Liver (tissue), 9 donors: ENCODE data around the gene NHS. TPM values are rescaled to one million over a fixed set of nuclear protein-coding genes. Genes with fewer than 3 reads are reported as not detected.

Experiments
- DNase-seq: peaks from one replicate; pipeline ENCODE4 v3.0.0-alpha.2; 2017; ENCODE audit warnings: low spot score
- H3K27ac ChIP-seq, 2 donors: one replicate each; pipeline ENCODE4 v1.7.0; 2013; ENCODE audit warnings: inconsistent platforms in 2 of 2, low read length in 2 of 2, control low read depth in 1 of 2, low read depth in 1 of 2, mild to moderate bottlenecking in 1 of 2
- H3K27me3 ChIP-seq, 4 donors: one replicate each; pipeline versions ENCODE4 v1.6.1 to v1.7.0; 2013; ENCODE audit warnings: low read length in 3 of 4, inconsistent platforms in 1 of 4, mild to moderate bottlenecking in 1 of 4, moderate library complexity in 1 of 4; ENCODE audit not compliant: control insufficient read depth in 4 of 4, insufficient read depth in 4 of 4
- H3K36me3 ChIP-seq, 4 donors: one replicate each; pipeline versions ENCODE4 v1.6.1 to v1.7.0; 2013; ENCODE audit warnings: low read length in 3 of 4, mild to moderate bottlenecking in 3 of 4, low read depth in 1 of 4, moderate library complexity in 1 of 4; ENCODE audit not compliant: control insufficient read depth in 4 of 4, insufficient read depth in 3 of 4
- H3K4me1 ChIP-seq, 4 donors: one replicate each; pipeline versions ENCODE4 v1.6.1 to v1.7.0; 2013; ENCODE audit warnings: low read length in 3 of 4, mild to moderate bottlenecking in 3 of 4, moderate library complexity in 1 of 4; ENCODE audit not compliant: control insufficient read depth in 4 of 4, insufficient read depth in 4 of 4
- H3K4me3 ChIP-seq, 3 donors: one replicate each; pipeline versions ENCODE4 v1.6.1 to v1.7.0; 2013; ENCODE audit warnings: low read length in 3 of 3, control low read depth in 1 of 3, low read depth in 1 of 3, mild to moderate bottlenecking in 1 of 3
- H3K9ac ChIP-seq, 2 donors: one replicate each; pipeline ENCODE4 v1.7.0; 2013; ENCODE audit warnings: low read length in 2 of 2, mild to moderate bottlenecking in 2 of 2, moderate library complexity in 2 of 2, control low read depth in 1 of 2, low read depth in 1 of 2
- H3K9me3 ChIP-seq, 4 donors: one replicate each; pipeline versions ENCODE4 v1.6.1 to v1.7.0; 2013; ENCODE audit warnings: low read length in 3 of 4; ENCODE audit not compliant: control insufficient read depth in 4 of 4
- ATF3 ChIP-seq: IDR thresholded peaks from 2 replicates; pipeline ENCODE4 v1.6.1; 2016; ENCODE audit warnings: antibody characterized with exemption
- EGR1 ChIP-seq, 2 donors: IDR thresholded peaks; 2 replicates each; pipeline ENCODE4 v1.6.1; 2016 to 2018; ENCODE audit warnings: antibody characterized with exemption in 2 of 2, low read depth in 2 of 2
- FOXA1 ChIP-seq: IDR thresholded peaks from 2 replicates; pipeline ENCODE4 v1.6.1; 2016; ENCODE audit warnings: antibody characterized with exemption
- FOXA2 ChIP-seq: IDR thresholded peaks from 2 replicates; pipeline ENCODE4 v1.6.1; 2016; ENCODE audit warnings: antibody characterized with exemption
- GABPA ChIP-seq, 2 donors: IDR thresholded peaks in 1 of 2; conservative IDR thresholded peaks in 1 of 2; 2 replicates each; pipeline ENCODE4 v1.6.1; 2016; ENCODE audit warnings: antibody characterized with exemption in 2 of 2, mild to moderate bottlenecking in 1 of 2, moderate library complexity in 1 of 2
- HNF4A ChIP-seq, 2 donors: conservative IDR thresholded peaks; 2 replicates each; pipeline ENCODE4 v1.6.1; 2016; ENCODE audit warnings: antibody characterized with exemption in 2 of 2, mild to moderate bottlenecking in 2 of 2
- HNF4G ChIP-seq: IDR thresholded peaks from 2 replicates; pipeline ENCODE4 v1.6.1; 2016; ENCODE audit warnings: antibody characterized with exemption
- JUND ChIP-seq, 2 donors: IDR thresholded peaks; 2 replicates each; pipeline ENCODE4 v1.6.1; 2016; ENCODE audit warnings: antibody characterized with exemption in 2 of 2
- MAX ChIP-seq: IDR thresholded peaks from 2 replicates; pipeline ENCODE4 v1.6.1; 2016; ENCODE audit warnings: antibody characterized with exemption
- NR2F2 ChIP-seq: IDR thresholded peaks from 2 replicates; pipeline ENCODE4 v1.6.1; 2016; ENCODE audit warnings: antibody characterized with exemption
- RAD21 ChIP-seq, 2 donors: IDR thresholded peaks; 2 replicates each; pipeline ENCODE4 v1.6.1; 2016; ENCODE audit warnings: antibody characterized with exemption in 2 of 2, mild to moderate bottlenecking in 2 of 2
- RXRA ChIP-seq, 2 donors: IDR thresholded peaks; 2 replicates each; pipeline ENCODE4 v1.6.1; 2017 to 2018; ENCODE audit warnings: antibody characterized with exemption in 2 of 2, mild to moderate bottlenecking in 1 of 2
- SP1 ChIP-seq: IDR thresholded peaks from 2 replicates; pipeline ENCODE4 v1.6.1; 2018; ENCODE audit warnings: antibody characterized with exemption, mild to moderate bottlenecking
- TAF1 ChIP-seq: conservative IDR thresholded peaks from 2 replicates; pipeline ENCODE4 v1.6.1; 2016; ENCODE audit warnings: antibody characterized with exemption, mild to moderate bottlenecking
- YY1 ChIP-seq: IDR thresholded peaks from 2 replicates; pipeline ENCODE4 v1.6.1; 2016; ENCODE audit warnings: antibody characterized with exemption, mild to moderate bottlenecking
- ZBTB33 ChIP-seq: IDR thresholded peaks from 2 replicates; pipeline ENCODE4 v1.6.1; 2016; ENCODE audit warnings: antibody characterized with exemption
- WGBS: extraction: QIAGEN DNeasy Blood & Tissue Kit; methylation state at CpG from one replicate; pipeline ENCODE4 v1.1.7; 2013; 5-methylcytosine and 5-hydroxymethylcytosine counted together
- polyA plus RNA-seq, 2 donors: library from polyadenylated mRNA; stranded (reverse) in 1 of 2; unstranded in 1 of 2; fragments of 200-250 nt in 1 of 2; fragments of >200 nt in 1 of 2; fragmentation: Nextera tagmentation in 1 of 2; extraction: Ambion mirVana in 1 of 2; gene quantifications; one replicate each; pipeline versions ENCODE4 v1.2.1 to v1.2.3, GENCODE V29; 2013 to 2015
- total RNA-seq, 2 donors: library from RNA; depleted of rRNA; stranded (reverse); fragments of >200 nt; gene quantifications; one replicate each; pipeline ENCODE4 v1.2.3, GENCODE V29; 2014
- TF ChIP-seq, protein P1 (sequence below): fragments of 150-350 bp; IDR thresholded peaks from 2 replicates; pipeline ENCODE4 v1.5.1; 2017; ENCODE audit warnings: improper control_type of control experiment, low read depth, low read length; ENCODE audit not compliant: missing input control
- TF ChIP-seq, protein P2 (sequence below): IDR thresholded peaks from 2 replicates; pipeline ENCODE4 v1.6.1; 2016; ENCODE audit warnings: antibody characterized with exemption, mild to moderate bottlenecking
- donor health status: healthy.
- donor health status: healthy.
- donor health status: healthy.
- donor health status: healthy.
- donor health status: healthy.

The NHS gene
- total and polyA plus RNA-seq, 4 donors, result 0.03 to 0.17 (median 0.10) TPM

DNA sequence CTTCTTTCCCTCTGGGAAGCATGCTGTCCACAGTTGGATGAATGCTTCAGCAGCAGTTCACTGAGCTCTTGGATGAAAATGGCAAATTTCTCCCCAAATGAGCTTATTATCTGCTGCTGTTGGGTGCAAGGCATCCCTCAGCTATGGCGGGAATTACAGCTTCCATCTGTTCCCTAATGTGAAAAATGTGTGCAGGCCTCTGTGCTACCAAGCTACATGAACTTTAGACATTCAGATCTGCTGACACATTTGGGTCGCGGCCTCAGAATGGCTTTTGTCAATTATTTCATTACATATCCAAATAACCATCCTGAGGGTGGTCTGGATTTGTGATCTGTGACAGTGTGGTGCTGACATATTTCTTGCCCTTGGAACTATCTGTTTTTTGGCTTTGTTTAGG is 242.8 kb downstream of the NHS start:
- no peak for DNase-seq
- TF ChIP-seq NR2F2 (no peak), JUND (IDR thresholded peaks at IDR 0.05) (no peak), ATF3 (no peak)
- H3K4me1 ChIP-seq, result no peaks in the 10 kb centered on the region
- H3K36me3 ChIP-seq, result no peaks in the 10 kb centered on the region
- 64% methylated on average over 3 of the region's 3 CpGs for WGBS
- no peak overlapping the region for H3K9ac ChIP-seq
- H3K4me3 ChIP-seq, result no peak overlapping the region
- H3K27ac ChIP-seq, result no peak overlapping the region
- no peaks in the 10 kb centered on the region for H3K9me3 ChIP-seq
- no peaks in the 10 kb centered on the region for H3K27me3 ChIP-seq

GRCh38 chrX:17621566-17622270 is 246.7 kb downstream of the NHS start:
- Histone ChIP-seq H3K27ac (no peak overlapping the region), H3K4me1 (peaks cover 0 to 1% (median 0%) of the 10 kb centered on the region in 4 donors), H3K9ac (no peak overlapping the region), H3K9me3 (peaks cover 0 to 3% (median 0%) of the 10 kb centered on the region in 4 donors), H3K4me3 (no peak overlapping the region), H3K36me3 (no peaks in the 10 kb centered on the region), H3K27me3 (no peaks in the 10 kb centered on the region)
- no peak for DNase-seq
- no peak for TF ChIP-seq JUND (IDR thresholded peaks at IDR 0.05)
- TF ChIP-seq YY1, result no peak
- no peak for TF ChIP-seq NR2F2
- no peak for TF ChIP-seq TAF1
- TF ChIP-seq HNF4G, result no peak
- no peak for TF ChIP-seq RAD21 (IDR thresholded peaks at IDR 0.05)
- no peak for TF ChIP-seq HNF4A (conservative IDR thresholded peaks at IDR 0.05)
- TF ChIP-seq, protein P1, sequence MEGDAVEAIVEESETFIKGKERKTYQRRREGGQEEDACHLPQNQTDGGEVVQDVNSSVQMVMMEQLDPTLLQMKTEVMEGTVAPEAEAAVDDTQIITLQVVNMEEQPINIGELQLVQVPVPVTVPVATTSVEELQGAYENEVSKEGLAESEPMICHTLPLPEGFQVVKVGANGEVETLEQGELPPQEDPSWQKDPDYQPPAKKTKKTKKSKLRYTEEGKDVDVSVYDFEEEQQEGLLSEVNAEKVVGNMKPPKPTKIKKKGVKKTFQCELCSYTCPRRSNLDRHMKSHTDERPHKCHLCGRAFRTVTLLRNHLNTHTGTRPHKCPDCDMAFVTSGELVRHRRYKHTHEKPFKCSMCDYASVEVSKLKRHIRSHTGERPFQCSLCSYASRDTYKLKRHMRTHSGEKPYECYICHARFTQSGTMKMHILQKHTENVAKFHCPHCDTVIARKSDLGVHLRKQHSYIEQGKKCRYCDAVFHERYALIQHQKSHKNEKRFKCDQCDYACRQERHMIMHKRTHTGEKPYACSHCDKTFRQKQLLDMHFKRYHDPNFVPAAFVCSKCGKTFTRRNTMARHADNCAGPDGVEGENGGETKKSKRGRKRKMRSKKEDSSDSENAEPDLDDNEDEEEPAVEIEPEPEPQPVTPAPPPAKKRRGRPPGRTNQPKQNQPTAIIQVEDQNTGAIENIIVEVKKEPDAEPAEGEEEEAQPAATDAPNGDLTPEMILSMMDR, result no peak
- no peak for TF ChIP-seq SP1
- TF ChIP-seq RXRA (IDR thresholded peaks at IDR 0.05), result no peak
- TF ChIP-seq ZBTB33, result no peak
- no peak for TF ChIP-seq FOXA2
- no peak for TF ChIP-seq GABPA (IDR thresholded peaks at IDR 0.05 in 1 of 2, conservative IDR thresholded peaks at IDR 0.05 in 1 of 2)
- TF ChIP-seq FOXA1, result no peak
- no peak for TF ChIP-seq ATF3
- TF ChIP-seq, protein P2, sequence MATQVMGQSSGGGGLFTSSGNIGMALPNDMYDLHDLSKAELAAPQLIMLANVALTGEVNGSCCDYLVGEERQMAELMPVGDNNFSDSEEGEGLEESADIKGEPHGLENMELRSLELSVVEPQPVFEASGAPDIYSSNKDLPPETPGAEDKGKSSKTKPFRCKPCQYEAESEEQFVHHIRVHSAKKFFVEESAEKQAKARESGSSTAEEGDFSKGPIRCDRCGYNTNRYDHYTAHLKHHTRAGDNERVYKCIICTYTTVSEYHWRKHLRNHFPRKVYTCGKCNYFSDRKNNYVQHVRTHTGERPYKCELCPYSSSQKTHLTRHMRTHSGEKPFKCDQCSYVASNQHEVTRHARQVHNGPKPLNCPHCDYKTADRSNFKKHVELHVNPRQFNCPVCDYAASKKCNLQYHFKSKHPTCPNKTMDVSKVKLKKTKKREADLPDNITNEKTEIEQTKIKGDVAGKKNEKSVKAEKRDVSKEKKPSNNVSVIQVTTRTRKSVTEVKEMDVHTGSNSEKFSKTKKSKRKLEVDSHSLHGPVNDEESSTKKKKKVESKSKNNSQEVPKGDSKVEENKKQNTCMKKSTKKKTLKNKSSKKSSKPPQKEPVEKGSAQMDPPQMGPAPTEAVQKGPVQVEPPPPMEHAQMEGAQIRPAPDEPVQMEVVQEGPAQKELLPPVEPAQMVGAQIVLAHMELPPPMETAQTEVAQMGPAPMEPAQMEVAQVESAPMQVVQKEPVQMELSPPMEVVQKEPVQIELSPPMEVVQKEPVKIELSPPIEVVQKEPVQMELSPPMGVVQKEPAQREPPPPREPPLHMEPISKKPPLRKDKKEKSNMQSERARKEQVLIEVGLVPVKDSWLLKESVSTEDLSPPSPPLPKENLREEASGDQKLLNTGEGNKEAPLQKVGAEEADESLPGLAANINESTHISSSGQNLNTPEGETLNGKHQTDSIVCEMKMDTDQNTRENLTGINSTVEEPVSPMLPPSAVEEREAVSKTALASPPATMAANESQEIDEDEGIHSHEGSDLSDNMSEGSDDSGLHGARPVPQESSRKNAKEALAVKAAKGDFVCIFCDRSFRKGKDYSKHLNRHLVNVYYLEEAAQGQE, result no peak
- TF ChIP-seq MAX, result no peak
- no peak for TF ChIP-seq EGR1 (IDR thresholded peaks at IDR 0.05; ENCODE audit: low read depth in 2 of 2)
- 91% methylated on average over 4 of the region's 4 CpGs for WGBS
